ENCODE results near the gene AKAIN1.

- TF ChIP-seq POLR2A (IDR thresholded peaks at IDR 0.05) (no peak), CTCF (IDR thresholded peaks at IDR 0.05) (no peak)
Observed at GRCh38 chr18:5150894-5151293, 46.2 kb downstream of the AKAIN1 start.

All from prostate gland (tissue), 2 donors.